Dermis microvascular lymphatic vessel endothelial cell (primary cell): Measurements from ENCODE around the gene RADIL. TPM values are rescaled to one million over a fixed set of nuclear protein-coding genes. Genes with fewer than 3 reads are reported as not detected.

Experiments used
- DNase-seq, 2 donors: peaks; one replicate each; pipeline versions ENCODE4 v3.0.0 to v3.0.0-alpha.2; 2010; ENCODE audit warnings: low read depth in 2 of 2
- total RNA-seq: library from RNA; depleted of rRNA; stranded (reverse); fragments of >200 nt; gene quantifications from 2 replicates; pipeline ENCODE4 v1.2.1, GENCODE V29; 2014

RADIL gene
- total RNA-seq, 1 donor from 2014 or later: 1.7 TPM

DNA sequence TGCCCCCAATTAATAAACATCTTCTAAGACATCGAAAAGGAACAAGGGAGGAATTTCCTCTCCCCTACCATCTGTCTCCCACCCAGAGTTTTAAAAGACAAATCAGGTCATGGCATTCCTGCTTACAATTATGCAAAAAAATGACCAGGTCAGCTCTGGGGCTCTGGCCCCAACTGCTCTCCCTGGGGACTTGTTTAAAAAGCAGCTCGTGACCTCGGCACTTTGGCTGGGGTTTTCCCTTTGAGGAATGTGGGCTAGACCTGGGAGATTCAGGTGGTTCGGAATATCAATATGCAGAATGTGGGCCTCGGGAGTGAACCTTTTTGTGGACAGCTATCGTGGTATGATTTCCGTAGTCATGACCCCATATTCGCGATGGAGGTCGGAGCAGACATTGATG, 648 bp upstream of the RADIL start:
- DNase-seq: no peak

DNA sequence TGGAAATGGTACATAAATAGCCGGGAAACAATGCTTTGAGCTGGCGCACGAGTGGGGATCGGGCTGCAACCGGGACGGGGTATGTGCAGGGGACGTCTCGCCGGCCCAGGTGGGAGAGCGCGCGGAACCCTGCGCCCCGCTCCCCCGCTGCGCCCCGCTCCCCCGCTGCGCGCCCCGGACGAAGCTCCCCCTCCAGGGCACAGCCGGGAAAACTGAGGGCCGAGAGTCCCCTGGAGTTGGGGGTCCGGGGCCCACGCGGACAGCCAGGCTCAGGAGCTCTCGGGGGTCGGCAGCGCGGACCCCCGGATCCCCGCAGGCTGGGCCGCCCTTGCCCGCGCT, 514 bp downstream of the RADIL start:
- no peak for DNase-seq

DNA sequence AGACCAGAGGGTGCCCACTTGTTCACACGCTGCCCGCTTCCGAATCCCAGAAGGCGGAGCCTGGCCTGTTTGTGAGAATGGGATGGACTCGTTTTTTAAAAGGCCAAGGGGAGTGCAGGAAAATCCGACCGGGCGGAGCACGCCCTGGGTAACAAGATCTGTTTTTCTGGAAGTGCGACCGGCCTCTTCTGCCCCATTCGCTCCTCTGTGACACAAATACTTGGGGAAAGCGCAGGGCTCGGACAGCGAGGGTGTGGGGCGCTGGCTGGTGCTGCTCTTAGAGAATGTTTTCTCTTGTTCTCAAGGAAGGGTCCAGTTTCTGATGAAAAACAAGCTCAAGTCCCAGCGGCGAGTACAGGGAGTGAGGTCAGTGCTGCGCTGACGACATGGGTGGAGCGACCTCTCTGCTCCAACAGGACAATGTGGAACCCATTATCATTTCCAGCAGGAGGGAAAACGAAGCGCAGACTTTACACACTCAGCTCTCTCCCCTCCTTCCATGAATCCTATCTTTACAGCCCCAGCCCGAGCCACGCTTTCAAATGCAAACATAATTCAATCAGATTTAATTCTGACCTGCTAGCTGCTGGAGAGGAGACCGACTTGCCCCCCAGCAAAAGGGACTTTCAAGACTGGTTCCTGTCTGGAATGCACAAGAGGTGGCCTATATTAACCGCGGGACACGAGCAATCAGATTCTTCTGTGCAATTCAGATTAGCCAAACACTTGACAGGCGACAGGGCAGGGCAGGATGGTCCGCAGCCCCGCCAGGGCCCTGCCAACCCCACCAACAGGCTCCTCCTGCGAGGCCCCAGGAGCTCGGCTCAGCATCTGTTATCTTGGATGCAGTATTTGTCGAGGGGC, 1.1 kb downstream of the RADIL start:
- peak; percentile 59 to 73 for DNase-seq

DNA sequence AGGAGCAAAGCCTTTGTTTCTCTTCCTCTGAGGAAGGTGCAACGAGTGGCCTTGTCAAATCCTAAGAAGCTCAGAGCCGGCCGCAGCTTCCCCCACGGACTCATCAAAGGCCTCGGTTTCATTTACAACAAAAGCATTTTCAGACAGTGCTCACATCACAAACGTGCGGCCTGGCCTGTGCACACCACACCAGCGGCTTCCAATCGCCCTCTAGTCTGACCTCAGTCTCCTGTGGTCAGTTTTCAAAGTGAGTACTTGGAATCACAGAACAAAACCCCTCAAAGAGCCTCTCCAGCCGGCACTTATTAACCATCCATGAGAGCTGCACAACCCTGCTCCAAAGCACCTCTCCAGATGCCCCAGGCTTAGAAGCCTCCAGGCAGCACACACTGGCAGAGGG, 3.3 kb downstream of the RADIL start:
- DNase-seq: no peak

DNA sequence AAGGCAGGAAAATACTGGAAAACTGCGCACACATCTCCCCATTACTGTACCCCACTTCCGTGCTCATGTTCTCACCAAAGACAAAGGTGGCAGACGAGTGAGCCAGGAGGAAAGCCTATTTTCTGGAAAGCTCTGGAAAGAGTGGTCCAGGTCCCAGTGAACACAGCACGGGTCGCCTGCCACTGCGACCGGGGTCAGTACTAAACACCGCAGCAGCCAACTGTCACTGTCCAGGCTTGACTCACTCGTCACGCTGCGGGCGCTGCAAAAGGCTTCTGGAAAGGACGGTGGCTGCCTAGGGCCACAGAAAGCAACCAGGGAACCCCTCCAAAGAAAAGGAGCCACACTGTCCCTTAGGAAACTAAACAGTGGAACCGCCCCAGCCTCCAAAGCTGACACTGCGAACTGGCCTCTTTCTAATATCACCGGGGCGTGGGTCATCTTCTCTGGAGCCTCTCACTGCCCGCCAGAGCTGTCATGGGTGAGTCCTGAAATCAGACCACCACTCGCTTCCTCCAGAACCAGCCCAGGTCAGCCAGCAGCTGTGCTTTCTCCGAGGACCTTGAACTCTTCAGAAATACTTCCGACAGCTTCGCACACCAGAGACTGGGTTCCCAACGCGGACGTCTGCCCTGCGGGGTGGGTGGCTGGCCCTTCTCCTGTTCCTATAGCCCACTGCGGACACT, 4.0 kb downstream of the RADIL start:
- no peak for DNase-seq

DNA sequence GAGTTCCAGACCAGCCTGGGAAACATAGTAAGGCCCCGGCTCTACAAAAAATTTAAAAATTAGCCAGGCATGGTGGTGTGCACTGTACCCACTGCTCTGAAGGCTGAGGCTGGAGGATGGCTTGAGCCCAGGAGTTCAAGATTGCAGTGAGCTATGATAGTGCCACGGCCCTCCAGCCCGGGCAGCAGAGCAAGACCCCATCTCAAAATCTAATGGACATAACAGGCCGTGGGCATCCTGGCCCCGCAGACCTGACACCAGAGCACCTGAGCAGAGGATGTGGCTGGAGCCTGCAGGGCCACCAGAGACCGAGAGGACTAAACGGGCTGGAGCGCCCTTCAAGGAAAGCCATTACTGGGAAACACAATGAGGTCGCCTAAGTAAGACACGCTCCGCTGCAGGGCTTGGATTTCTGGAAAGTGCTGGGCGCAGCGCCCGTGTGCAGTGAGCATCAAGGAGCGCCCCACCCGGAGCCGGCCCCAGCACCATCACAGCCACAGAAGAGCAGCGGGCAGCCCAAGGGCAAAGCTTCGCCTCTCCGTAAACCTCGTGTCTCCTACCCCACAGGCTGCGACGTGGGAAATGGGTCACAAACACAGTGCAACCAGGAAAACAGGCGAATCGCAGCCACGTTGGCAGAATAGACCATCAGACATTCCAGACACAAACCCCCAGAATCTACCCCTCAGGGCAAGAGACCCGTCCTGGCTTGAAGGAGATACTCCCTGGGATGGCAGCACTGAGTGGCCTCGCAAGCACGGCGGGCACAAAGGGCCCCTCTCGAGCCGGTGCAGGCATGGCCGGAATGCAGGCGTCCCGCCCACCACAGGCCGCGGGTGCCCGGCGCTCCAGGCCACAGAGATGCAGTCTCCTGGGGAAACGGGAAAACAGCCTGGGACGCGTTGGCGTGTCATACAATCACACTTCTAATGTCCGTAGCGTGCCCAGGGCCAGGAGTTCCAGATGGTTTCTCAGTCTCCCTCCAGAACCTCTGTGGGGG, 4.9 kb downstream of the RADIL start:
- no peak for DNase-seq

DNA sequence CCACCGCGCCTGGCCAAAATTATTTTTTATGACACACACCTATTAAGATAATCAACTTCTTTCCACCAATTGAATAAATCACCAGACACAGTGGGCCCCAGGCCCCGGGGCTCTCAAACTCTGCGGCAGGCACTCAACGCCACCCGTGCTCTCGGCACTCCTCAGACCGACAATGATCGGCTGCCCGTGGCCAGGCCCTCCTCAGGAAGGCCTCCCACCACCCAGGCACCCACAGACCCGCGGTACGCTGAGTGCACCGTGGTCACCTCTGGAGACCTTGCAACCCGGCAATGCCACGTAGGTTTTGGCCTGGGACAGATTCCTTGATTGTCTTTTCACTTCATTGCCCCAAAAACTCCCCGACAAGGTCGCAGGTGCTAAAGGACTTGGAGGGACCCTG, 6.9 kb downstream of the RADIL start:
- DNase-seq: no peak

DNA sequence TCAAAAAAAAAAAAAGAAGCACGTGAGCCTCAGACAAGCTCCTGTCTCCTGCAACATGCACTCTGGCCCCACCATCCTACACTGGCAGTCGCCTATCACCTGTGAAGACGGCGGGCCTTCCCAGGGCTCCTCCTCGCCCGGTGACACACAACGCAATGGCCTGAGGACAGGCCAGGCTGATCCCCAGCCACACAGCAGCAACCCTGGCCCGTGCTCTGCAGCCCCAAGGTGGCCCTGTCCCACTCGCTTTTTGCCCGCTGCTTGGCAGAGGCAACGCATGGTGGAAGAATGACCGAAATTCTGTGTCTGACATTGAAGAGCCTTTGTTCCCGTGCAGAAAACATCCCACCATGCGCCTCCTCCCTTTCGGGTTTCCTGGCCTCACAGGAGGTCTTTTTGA, 8.1 kb downstream of the RADIL start:
- no peak for DNase-seq

DNA sequence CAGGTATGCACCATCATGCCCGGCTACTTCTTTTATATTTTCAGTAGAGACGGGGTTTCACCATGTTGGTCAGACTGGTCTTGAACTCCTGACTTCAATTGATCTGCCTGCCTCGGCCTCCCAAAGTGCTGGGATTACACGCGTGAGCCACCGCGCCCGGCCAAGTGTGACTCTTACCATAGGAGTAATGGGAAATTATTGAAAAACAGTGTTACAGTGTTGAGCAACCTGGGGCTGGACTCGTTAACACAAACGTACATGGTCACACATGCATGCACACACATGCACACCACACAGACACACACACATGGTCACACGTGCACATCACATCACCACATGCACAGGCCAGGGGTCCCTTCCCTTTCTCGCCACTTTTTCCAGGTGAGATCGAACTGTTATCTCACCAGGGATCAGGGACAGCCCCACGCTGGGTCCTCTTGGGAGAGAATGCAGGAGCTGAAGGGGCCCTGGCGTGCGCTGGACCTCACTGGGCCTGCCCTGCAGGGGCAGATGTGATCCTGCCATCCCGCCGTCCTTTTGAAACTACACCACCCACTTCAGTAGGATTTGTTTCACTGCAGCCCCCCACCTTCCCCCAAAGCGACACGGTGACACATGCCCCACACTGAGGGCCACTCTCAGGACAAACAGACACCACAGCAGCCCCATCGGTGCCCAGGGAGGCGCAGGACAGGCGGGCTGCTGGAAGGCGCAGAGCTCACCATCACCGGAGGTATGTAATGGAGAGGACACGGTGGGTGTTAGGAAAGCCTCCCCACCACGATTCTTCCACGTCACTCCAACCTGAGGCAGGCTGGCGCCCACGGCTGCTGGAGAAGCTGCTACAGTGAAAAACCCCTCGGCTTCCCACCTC, 10.2 kb downstream of the RADIL start:
- DNase-seq: no peak

DNA sequence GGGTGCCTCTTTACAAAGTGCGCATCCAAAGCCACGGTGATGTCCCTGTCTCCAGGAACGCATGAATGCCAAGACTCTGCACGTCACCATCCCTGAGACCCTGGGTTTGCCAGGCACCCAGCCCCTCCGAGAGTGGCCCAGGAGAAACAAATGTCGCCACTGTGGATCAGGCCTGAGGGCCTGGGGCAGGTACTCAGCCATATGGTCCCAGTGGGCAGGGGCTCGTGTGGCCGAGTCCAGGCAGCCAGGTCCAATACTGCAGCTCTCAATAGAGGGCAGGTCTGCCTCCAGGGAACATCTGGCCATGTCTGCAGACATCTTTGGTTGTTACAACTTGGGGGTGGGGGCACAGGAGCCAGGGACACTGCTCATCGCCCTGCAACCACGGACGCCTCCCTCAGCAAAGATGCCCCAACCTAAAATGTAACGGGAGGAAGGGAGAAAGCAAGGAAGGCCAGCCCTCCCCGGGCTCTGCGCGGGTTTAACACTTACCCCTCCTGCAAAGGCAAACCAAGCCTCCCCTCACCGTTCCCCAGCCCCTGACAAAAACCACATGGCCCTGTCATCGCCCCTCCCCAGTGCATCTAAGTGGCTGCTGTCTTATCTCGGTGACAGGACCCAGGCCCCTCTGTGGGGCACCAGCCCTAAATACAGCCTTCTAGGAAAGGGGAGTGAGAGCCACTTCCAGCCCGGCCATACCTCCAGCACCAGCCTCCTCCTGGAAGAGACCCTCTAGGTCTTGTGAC, 11.4 kb downstream of the RADIL start:
- no peak for DNase-seq

DNA sequence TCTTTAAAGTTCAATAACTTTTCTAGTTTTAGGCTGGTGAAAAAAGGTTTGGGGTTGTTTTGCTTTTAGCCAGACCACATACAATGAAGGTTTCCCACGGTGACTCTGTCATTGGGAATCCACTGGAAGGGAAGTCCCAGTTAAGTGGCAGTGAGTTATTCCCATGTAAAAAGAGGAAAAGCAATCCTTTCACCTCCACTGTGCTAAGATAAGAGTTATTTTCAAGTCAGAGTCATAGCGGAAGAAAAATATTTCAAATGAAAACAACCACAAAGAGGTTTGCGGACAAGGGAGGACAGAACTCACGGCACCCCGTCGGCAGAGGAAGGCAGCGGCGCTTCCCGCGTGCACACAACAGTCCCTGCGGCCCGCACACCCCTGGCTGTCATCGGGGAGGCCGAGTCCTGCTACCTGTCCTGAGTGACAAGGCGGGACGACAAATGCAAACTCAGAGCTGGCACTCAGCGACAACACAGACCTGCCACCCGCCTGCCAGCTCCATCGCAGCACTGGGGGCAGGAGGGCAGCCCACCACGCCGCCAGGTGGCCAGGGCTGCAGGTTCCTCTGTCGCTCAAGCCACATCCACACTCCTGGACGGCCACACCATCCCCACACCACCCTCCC, 12.3 kb downstream of the RADIL start:
- DNase-seq: peak in 1 of 2 donors; percentile 70

DNA sequence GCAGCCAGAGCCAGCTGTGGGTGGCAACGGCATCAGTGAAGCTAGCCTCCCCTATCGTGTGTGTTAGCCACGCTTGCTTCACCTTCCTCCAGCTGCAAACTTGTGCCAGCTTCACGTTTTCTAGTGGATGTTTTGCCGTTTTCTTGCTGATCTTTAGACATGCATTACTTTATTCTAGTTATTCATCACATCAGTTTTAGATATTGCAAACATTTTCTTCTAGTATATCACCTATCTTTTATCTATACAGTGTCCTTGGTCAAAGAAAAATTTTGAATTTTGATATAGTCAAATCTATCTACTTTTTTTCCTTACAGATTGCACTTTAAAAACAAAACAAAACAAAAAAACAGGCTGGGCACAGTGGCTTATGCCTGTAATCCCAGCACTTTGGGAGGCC, 15.0 kb downstream of the RADIL start:
- DNase-seq: no peak

DNA sequence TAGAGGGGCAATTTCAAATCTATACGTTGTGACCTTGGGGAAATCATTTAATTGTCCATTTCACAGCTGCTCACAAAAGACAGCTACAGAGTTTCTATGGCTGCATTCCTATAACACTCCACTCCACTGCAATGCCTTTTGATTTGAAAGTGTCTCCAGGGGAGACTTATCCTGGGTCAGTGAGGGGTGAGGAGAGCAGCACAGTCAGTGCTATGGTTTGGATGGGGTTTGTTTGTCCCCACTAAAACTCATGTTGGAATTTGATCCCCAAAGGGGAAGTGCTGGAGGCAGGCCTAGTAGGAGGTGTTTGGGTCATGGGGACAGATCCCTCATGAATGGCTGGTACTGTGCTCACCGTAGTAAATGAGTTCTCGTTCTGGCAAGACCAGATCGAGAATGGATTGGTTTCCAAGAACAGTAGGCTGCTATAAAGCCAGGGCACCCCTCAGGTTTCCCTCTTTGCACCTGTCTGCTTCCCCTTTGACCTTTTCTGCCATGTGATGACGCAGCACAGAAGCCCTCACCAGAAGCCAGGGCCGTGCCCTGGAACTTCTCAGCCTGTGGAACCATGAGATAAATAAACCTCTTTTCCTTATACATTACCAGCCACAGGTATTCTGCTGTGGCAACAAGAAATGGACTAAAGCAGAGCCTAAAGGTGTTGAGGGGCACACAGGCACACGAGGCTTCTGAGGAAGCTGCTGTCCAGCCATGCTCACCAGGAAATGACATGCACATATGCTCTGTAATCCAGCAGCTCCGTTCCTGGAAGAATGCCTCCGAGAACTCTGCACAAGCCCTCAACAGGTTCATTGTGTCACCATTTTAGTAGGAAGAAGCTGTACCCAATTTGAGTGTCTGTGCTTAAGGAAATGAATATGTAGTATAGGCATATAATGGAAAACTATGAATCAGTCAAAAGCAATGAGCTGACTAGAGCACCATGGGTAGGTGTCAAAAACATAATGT, 16.7 kb downstream of the RADIL start:
- DNase-seq: no peak

DNA sequence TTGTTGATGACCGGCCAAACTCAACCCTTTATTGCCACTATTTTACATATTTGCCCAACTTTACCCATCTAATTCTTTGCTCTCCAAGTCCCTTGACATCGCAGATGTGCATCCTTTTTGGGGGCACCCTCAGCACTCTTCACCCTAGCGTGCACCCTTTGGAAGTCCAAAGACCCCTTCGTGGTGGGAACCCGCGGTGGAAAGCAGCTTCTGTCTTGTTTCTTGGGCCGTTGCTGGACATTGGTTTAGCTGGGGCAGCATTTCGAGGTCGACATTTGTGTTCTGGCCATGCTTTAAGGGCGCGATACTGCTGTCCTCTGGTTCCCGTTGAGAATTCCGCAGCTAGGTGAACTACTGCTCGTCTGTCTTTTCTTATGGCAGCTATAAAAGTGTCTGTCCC, 21.4 kb downstream of the RADIL start:
- DNase-seq: no peak

DNA sequence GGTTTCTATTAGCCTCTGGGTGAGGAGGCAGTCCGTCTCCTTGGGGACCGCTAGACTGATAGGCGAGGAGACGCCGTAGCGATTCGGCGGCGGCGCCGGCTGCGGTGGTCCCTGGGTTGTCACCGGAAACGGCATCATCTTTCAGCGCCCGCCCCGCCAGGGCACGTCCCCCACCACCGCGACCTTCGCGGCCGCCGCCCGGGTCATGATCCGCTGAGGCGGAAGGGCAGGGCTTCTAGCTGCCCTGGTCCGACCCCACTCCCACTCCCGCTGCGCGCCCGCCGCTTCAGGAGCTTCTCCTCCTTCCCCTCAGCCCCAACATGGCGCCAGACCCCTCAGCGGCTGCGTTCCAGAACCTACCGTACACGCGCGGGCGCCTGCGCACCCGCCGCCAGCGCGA, 21.8 kb downstream of the RADIL start, which contains the start of gene PAPOLB:
Gene PAPOLB, minus strand, starts transcription at position 358 of the 400 bp plus-strand sequence. Its CDS starts 220 bp downstream, at position 138.
- DNase-seq: no peak

DNA sequence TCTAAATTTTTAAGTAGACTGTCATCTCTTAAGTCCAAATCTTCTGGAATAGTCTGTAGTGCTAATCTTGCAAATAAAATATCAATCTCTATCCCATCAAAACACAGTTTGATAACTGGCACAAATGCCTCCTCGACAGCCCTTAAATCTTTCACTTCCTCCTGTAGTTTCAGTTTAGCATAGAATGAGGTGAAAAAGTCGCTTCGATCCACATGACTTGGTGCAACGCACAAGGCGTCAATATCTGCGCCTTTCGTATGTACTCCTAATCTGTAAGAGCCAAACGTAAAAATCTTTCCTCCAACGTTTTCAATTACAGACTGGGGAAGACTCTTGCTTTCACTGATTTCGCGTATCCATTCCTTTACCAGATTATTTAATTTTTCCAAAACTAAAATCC, 22.3 kb downstream of the RADIL start:
- no peak for DNase-seq

DNA sequence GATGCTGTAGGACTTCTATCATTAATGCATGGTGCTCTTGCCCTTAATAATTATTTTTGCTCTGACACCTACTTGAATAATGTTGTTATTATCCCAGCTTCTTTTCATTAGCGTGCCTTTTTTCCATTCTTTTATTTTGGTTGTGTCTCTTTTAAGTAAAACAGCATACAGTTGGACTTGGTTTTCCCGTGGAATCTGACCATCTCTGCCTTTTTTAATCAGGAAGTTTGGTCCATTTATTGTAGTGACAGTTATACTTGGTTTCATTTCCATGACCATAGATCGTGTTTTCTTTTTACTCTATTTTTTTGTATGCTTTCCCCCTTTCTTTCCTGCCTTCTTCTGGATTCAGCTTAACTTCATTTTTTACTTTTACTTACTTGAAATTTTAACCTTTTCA, 26.3 kb downstream of the RADIL start:
- no peak for DNase-seq

DNA sequence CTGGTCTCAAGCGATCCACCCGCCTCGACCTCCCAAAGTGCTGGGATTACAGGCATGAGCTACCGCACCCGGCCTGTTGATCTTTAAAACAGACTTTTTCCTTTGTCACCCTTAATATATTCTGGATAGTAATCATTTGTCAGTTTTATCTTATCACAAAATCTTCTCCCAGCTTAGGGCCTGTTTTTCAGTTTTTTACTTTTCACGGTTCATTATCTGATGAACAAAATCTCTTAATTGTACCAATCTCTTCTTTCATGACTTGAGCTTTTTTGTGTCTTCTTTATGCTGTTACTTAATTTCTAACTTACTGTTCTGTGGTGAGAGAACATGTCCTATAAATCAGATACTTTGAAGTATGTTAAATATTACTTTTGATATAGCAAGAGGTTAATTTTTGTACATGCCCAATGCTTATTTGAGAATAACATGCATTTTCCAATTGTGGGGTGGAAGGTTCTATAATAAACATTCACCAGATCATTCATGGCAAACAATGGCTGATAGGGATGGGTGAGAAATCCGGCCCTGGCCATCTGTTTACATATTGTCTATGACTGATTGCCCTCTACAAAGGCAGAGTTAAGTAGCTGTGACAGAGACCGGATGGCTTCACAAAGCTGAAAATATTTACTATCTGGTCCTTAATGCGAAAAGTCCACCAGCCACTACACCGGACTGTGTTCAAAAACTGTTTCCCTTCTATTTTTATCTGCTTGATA, 27.0 kb downstream of the RADIL start:
- DNase-seq: peak in 1 of 2 donors; percentile 43
